NCI-H2196 treated with DMSO at 0.1 percent for 48 hours (cell line): ENCODE data around the gene IDE.

Experiments
- DNase-seq: peaks from one replicate; lab custom pipeline; 2025; ENCODE audit not compliant: unreplicated experiment; lab: John Stamatoyannopoulos, UW

The IDE gene

GRCh38 chr10:92567952-92568600 lies 5.8 kb downstream of the IDE start:
- DNase-seq, result no peak

- no peak for DNase-seq
Observed at GRCh38 chr10:92562424-92562823, 11.5 kb downstream of the IDE start.

GRCh38 chr10:92559046-92559445 lies 14.8 kb downstream of the IDE start:
- DNase-seq, result no peak

GRCh38 chr10:92553959-92554358 lies 19.9 kb downstream of the IDE start:
- no peak for DNase-seq

GRCh38 chr10:92552310-92552709 lies 21.6 kb downstream of the IDE start:
- no peak for DNase-seq

GRCh38 chr10:92550924-92551323 lies 23.0 kb downstream of the IDE start:
- no peak for DNase-seq

- no peak for DNase-seq
Observed at GRCh38 chr10:92547676-92548075, 26.2 kb downstream of the IDE start.

- no peak for DNase-seq
Observed at GRCh38 chr10:92545556-92545955, 28.3 kb downstream of the IDE start.

GRCh38 chr10:92544296-92544695 lies 29.6 kb downstream of the IDE start:
- no peak for DNase-seq

- no peak for DNase-seq
Observed at GRCh38 chr10:92542458-92542857, 31.4 kb downstream of the IDE start.

- DNase-seq, result no peak
Observed at GRCh38 chr10:92541583-92541982, 32.3 kb downstream of the IDE start.

GRCh38 chr10:92538231-92538958 lies 35.5 kb downstream of the IDE start:
- DNase-seq, result no peak

- no peak for DNase-seq
Observed at GRCh38 chr10:92530891-92531535, 42.9 kb downstream of the IDE start.

GRCh38 chr10:92530421-92530820 lies 43.5 kb downstream of the IDE start:
- no peak for DNase-seq

- DNase-seq, result no peak
Observed at GRCh38 chr10:92527716-92528115, 46.2 kb downstream of the IDE start.

- DNase-seq, result no peak
Observed at GRCh38 chr10:92523639-92524038, 50.3 kb downstream of the IDE start.

- DNase-seq, result peak; percentile 5
Observed at GRCh38 chr10:92517034-92517655, 56.7 kb downstream of the IDE start.

- no peak for DNase-seq
Observed at GRCh38 chr10:92508866-92509265, 65.0 kb downstream of the IDE start.

GRCh38 chr10:92506336-92506735 lies 67.6 kb downstream of the IDE start:
- DNase-seq, result no peak

- DNase-seq, result no peak
Observed at GRCh38 chr10:92505044-92505443, 68.8 kb downstream of the IDE start.

- DNase-seq, result no peak
Observed at GRCh38 chr10:92502296-92502808, 71.5 kb downstream of the IDE start.

- DNase-seq, result no peak
Observed at GRCh38 chr10:92493362-92493761, 80.5 kb downstream of the IDE start.
